Rectal smooth muscle tissue (tissue), 1 donor: ENCODE measurements around the gene TRIM60.
"Not testable (repeated sequence)": the region's sequence is repeated elsewhere in the genome, so short reads cannot be mapped to it uniquely, and the experiment has no call there.

ENCODE experiments used
- H3K27ac ChIP-seq: one replicate; pipeline ENCODE4 v1.7.0; 2013; ENCODE audit warnings: low read depth, low read length, inconsistent platforms
- H3K27me3 ChIP-seq: one replicate; pipeline ENCODE4 v1.7.0; 2013; ENCODE audit warnings: low read length; ENCODE audit not compliant: control insufficient read depth, insufficient read depth
- H3K36me3 ChIP-seq: one replicate; pipeline ENCODE4 v1.7.0; 2013; ENCODE audit warnings: low read length; ENCODE audit not compliant: control insufficient read depth, insufficient read depth
- H3K4me1 ChIP-seq: one replicate; pipeline ENCODE4 v1.7.0; 2013; ENCODE audit warnings: low read length; ENCODE audit not compliant: control insufficient read depth, insufficient read depth
- H3K4me3 ChIP-seq: one replicate; pipeline ENCODE4 v1.7.0; 2013; ENCODE audit warnings: low read length
- H3K9ac ChIP-seq: one replicate; pipeline ENCODE4 v1.7.0; 2013; ENCODE audit warnings: low read length

TRIM60 gene

GRCh38 chr4:165010487-165010886, 21.3 kb upstream of the TRIM60 start:
- Histone ChIP-seq H3K9ac (no peak overlapping the region), H3K4me3 (no peak overlapping the region), H3K27me3 (no peaks in the 10 kb centered on the region), H3K36me3 (no peaks in the 10 kb centered on the region), H3K27ac (no peak overlapping the region), H3K4me1 (no peaks in the 10 kb centered on the region)

- Histone ChIP-seq H3K36me3 (no peaks in the 10 kb centered on the region), H3K27ac (no peak overlapping the region), H3K9ac (no peak overlapping the region), H3K4me3 (no peak overlapping the region), H3K27me3 (no peaks in the 10 kb centered on the region), H3K4me1 (no peaks in the 10 kb centered on the region)
Measured at GRCh38 chr4:165010991-165011390, 20.8 kb upstream of the TRIM60 start.

GRCh38 chr4:165011403-165011802, 20.4 kb upstream of the TRIM60 start:
- Histone ChIP-seq H3K27ac (no peak overlapping the region), H3K4me3 (no peak overlapping the region), H3K9ac (no peak overlapping the region), H3K27me3 (no peaks in the 10 kb centered on the region), H3K4me1 (no peaks in the 10 kb centered on the region), H3K36me3 (no peaks in the 10 kb centered on the region)

GRCh38 chr4:165013691-165014090, 18.1 kb upstream of the TRIM60 start:
- no peak overlapping the region for H3K9ac ChIP-seq
- no peaks in the 10 kb centered on the region for H3K27me3 ChIP-seq
- H3K4me3 ChIP-seq: no peak overlapping the region
- no peak overlapping the region for H3K27ac ChIP-seq
- H3K36me3 ChIP-seq: no peaks in the 10 kb centered on the region
- no peaks in the 10 kb centered on the region for H3K4me1 ChIP-seq

- Histone ChIP-seq H3K36me3 (no peaks in the 10 kb centered on the region), H3K4me3 (no peak overlapping the region), H3K27ac (no peak overlapping the region), H3K9ac (no peak overlapping the region), H3K4me1 (no peaks in the 10 kb centered on the region), H3K27me3 (no peaks in the 10 kb centered on the region)
Measured at GRCh38 chr4:165016971-165017370, 14.8 kb upstream of the TRIM60 start.

- H3K9ac ChIP-seq, H3K27me3 ChIP-seq, H3K4me1 ChIP-seq, H3K4me3 ChIP-seq, H3K36me3 ChIP-seq, H3K27ac ChIP-seq: not testable (repeated sequence)
Measured at GRCh38 chr4:165019995-165020394, 11.8 kb upstream of the TRIM60 start.

GRCh38 chr4:165025782-165026181, 6.0 kb upstream of the TRIM60 start:
- H3K27me3 ChIP-seq, H3K9ac ChIP-seq, H3K4me3 ChIP-seq, H3K27ac ChIP-seq, H3K4me1 ChIP-seq, H3K36me3 ChIP-seq: not testable (repeated sequence)

- H3K36me3 ChIP-seq: no peaks in the 10 kb centered on the region
- H3K4me1 ChIP-seq: no peaks in the 10 kb centered on the region
- no peak overlapping the region for H3K27ac ChIP-seq
- H3K27me3 ChIP-seq: no peaks in the 10 kb centered on the region
- no peak overlapping the region for H3K9ac ChIP-seq
- no peak overlapping the region for H3K4me3 ChIP-seq
Measured at GRCh38 chr4:165027762-165028402, 3.9 kb upstream of the TRIM60 start.

- Histone ChIP-seq H3K9ac (no peak overlapping the region), H3K27me3 (no peaks in the 10 kb centered on the region), H3K4me1 (no peaks in the 10 kb centered on the region), H3K4me3 (no peak overlapping the region), H3K36me3 (no peaks in the 10 kb centered on the region), H3K27ac (no peak overlapping the region)
Measured at GRCh38 chr4:165048170-165048569, 16.4 kb downstream of the TRIM60 start.

- no peaks in the 10 kb centered on the region for H3K4me1 ChIP-seq
- no peaks in the 10 kb centered on the region for H3K27me3 ChIP-seq
- no peak overlapping the region for H3K9ac ChIP-seq
- H3K36me3 ChIP-seq: no peaks in the 10 kb centered on the region
- no peak overlapping the region for H3K4me3 ChIP-seq
- H3K27ac ChIP-seq: no peak overlapping the region
Measured at GRCh38 chr4:165052627-165053026, 20.8 kb downstream of the TRIM60 start.

- H3K27me3 ChIP-seq: no peaks in the 10 kb centered on the region
- H3K4me1 ChIP-seq: no peaks in the 10 kb centered on the region
- no peak within 1 kb of the TSS for H3K27ac ChIP-seq
- no peak within 1 kb of the TSS for H3K4me3 ChIP-seq
- no peak within 1 kb of the TSS for H3K9ac ChIP-seq
- no peaks in the 10 kb centered on the region for H3K36me3 ChIP-seq
Measured at GRCh38 chr4:165053645-165054044, 21.8 kb downstream of the TRIM60 start, which contains the start of gene TRIM75. Gene TRIM75, plus strand, starts transcription at chr4:165053866. Its CDS starts 5,282 bp downstream, at chr4:165059148.

GRCh38 chr4:165055601-165056000, 23.8 kb downstream of the TRIM60 start:
- H3K9ac ChIP-seq: no peak overlapping the region
- H3K4me3 ChIP-seq: no peak overlapping the region
- H3K4me1 ChIP-seq: no peaks in the 10 kb centered on the region
- no peaks in the 10 kb centered on the region for H3K36me3 ChIP-seq
- no peaks in the 10 kb centered on the region for H3K27me3 ChIP-seq
- no peak overlapping the region for H3K27ac ChIP-seq

GRCh38 chr4:165058666-165059065, 26.9 kb downstream of the TRIM60 start:
- H3K36me3 ChIP-seq: no peaks in the 10 kb centered on the region
- no peaks in the 10 kb centered on the region for H3K27me3 ChIP-seq
- no peak overlapping the region for H3K4me3 ChIP-seq
- no peaks in the 10 kb centered on the region for H3K4me1 ChIP-seq
- H3K9ac ChIP-seq: no peak overlapping the region
- no peak overlapping the region for H3K27ac ChIP-seq
